Osteoblast (primary cell): ENCODE results near the gene FUT3. TPM values are rescaled to one million over a fixed set of nuclear protein-coding genes. Genes with fewer than 3 reads are reported as not detected.

Experiments
- DNase-seq: peaks from one replicate; pipeline ENCODE4 v3.0.0; 2011; ENCODE audit warnings: low spot score, mixed read lengths; ENCODE audit not compliant: insufficient read length; ENCODE audit errors: missing footprints
- H2AFZ ChIP-seq: 2 replicates; pipeline ENCODE4 v1.6.0; 2011; ENCODE audit warnings: mild to moderate bottlenecking, low read length
- H3K27ac ChIP-seq: 2 replicates; pipeline ENCODE4 v1.5.1; 2011; ENCODE audit warnings: mild to moderate bottlenecking, low read depth, low read length, moderate library complexity
- H3K27me3 ChIP-seq: 2 replicates; pipeline ENCODE4 v1.6.0; 2012; ENCODE audit warnings: mild to moderate bottlenecking, control low read depth, inconsistent platforms, low read length, moderate library complexity; ENCODE audit not compliant: insufficient read depth
- H3K36me3 ChIP-seq: 2 replicates; pipeline ENCODE4 v1.5.1; 2011; ENCODE audit warnings: mild to moderate bottlenecking, low read length, control low read depth, moderate library complexity; ENCODE audit not compliant: insufficient read depth
- H3K4me1 ChIP-seq: 2 replicates; pipeline ENCODE4 v1.5.1; 2011; ENCODE audit warnings: mild to moderate bottlenecking, low read length, control low read depth, moderate library complexity; ENCODE audit not compliant: insufficient read depth
- H3K4me2 ChIP-seq: 2 replicates; pipeline ENCODE4 v1.6.0; 2011; ENCODE audit warnings: mild to moderate bottlenecking, low read length; ENCODE audit not compliant: insufficient read depth
- H3K4me3 ChIP-seq: fragments of 200-600 bp; sonication (generic); 3 replicates; pipeline ENCODE4 v1.5.1; 2012; ENCODE audit warnings: mild to moderate bottlenecking, low read length, inconsistent platforms; ENCODE audit not compliant: insufficient read depth
- H3K79me2 ChIP-seq: 2 replicates; pipeline ENCODE4 v1.6.0; 2012; ENCODE audit warnings: mild to moderate bottlenecking, low read length, control low read depth, inconsistent platforms; ENCODE audit not compliant: insufficient read depth
- H3K9me3 ChIP-seq: 2 replicates; pipeline ENCODE4 v1.5.1; 2011; ENCODE audit warnings: low read depth, low read length, control low read depth
- H4K20me1 ChIP-seq: 2 replicates; pipeline ENCODE4 v1.6.0; 2012; ENCODE audit warnings: mild to moderate bottlenecking, low read length, control low read depth; ENCODE audit not compliant: insufficient read depth
- CTCF ChIP-seq: IDR thresholded peaks from 2 replicates; pipeline ENCODE4 v1.5.1; 2011; ENCODE audit warnings: mild to moderate bottlenecking, low read depth, low read length, moderate library complexity; ENCODE audit errors: extremely low read depth
- total RNA-seq: library from RNA; depleted of rRNA; stranded (reverse); fragments of >200 nt; gene quantifications from 2 replicates; pipeline ENCODE4 v1.2.3, GENCODE V29; 2012

Gene FUT3
- total RNA-seq, 1 donor = not detected

DNA sequence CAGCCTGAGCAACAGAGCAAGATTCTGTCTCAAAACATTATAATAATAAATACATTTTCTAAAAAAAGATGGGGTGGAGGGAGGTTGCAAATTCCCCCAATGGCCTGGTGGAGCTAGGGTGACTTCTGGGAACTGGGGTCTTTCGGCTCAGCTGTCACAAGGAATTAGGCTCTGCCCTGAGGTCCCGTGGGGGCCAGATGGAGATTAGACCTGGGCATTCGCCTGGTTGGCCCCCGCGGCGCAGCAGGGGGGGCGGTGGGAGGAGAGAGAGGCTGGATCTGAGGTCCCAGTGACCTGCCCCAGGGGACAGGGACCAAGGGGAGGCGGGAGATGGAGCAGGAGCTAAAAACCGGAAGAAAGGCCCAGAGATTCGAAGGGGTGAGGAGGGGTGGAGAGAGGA, 26.5 kb downstream of the FUT3 start:
- no peaks in the 10 kb centered on the region for H4K20me1 ChIP-seq
- no peaks in the 10 kb centered on the region for H3K79me2 ChIP-seq
- no peak overlapping the region for H3K4me3 ChIP-seq
- H3K4me2 ChIP-seq = no peak overlapping the region
- H3K4me1 ChIP-seq = peaks cover 12% of the 10 kb centered on the region
- H3K27me3 ChIP-seq = peaks cover 17% of the 10 kb centered on the region
- H3K36me3 ChIP-seq = no peaks in the 10 kb centered on the region
- TF ChIP-seq CTCF = no peak
- H2AFZ ChIP-seq = no peak overlapping the region
- peak; percentile 79 for DNase-seq
- H3K9me3 ChIP-seq = no peaks in the 10 kb centered on the region
- no peak overlapping the region for H3K27ac ChIP-seq

DNA sequence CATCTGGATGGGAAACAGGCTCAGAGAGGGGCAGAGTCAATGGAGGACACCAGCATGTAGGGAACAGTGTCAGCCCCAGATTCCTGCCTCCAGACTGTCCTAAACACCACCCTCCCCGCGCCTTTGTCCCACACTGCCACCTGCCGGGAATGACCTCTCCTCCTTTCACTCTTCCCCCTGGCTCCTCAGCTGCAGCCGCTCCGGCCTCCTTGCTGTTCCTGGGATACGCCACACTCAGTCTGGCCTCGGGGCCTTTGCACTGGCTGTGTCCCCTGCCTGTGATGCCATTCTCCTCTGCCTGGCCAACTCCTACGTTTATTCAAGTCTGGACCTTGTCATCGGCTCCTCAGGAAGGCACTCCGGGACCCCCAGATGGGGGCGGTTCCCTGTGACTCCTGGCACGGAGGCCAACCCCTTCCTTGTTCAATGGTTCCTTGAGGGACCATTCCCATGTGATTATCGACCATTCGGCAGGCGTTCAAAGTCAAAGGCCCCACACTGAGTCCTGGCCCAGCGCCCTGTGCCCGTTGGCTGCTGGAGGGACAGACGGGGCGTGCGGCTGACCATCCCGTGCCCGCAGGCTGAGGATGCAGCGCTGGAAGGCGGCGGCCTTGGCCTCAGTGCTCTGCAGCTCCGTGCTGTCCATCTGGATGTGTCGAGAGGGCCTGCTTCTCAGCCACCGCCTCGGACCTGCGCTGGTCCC, 27.5 kb downstream of the FUT3 start:
- H3K4me2 ChIP-seq = no peak overlapping the region
- peak; percentile 14 for TF ChIP-seq CTCF
- H3K9me3 ChIP-seq = no peaks in the 10 kb centered on the region

DNA sequence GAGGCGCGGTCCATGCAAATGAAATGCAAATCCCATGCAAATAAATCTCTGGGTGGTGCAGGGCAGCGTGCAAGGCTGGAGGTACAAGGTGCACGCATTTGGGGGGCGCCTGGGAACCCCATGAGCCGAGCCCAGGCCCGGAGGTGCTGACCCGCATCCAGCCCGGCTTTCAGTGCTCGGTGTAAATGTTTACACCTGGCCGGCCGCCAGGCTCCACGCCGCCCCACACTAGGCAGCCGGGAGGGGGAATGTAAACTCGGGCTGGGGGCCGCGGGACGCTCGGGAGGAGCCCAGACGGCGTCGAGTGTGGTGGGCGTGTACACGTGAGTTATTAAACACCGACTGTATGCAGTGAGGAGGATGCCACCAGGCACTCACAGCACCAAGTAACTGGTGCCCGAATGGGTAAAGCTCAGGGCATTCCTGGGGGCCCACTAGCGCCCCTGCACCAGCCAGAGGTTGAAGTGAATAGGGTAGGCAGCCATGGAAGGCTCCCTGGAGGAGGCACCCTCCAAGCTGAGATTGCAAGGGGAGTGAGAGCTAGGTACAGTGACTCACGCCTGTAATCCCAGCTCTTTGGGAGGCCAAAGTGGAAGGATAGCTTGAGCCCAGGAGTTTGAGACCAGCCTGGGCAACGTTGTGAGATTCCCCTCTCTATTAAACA, 28.9 kb downstream of the FUT3 start:
- TF ChIP-seq CTCF = no peak
- no peak overlapping the region for H2AFZ ChIP-seq

More for the DNA sequence above, 27.5 kb downstream of the FUT3 start:
- H3K4me1 ChIP-seq = peaks cover 6% of the 10 kb centered on the region
- no peak overlapping the region for H2AFZ ChIP-seq
- no peaks in the 10 kb centered on the region for H4K20me1 ChIP-seq
- no peaks in the 10 kb centered on the region for H3K79me2 ChIP-seq
- peak; percentile 78 for DNase-seq
- H3K4me3 ChIP-seq = no peak overlapping the region
- peaks cover 6% of the 10 kb centered on the region for H3K27me3 ChIP-seq
- H3K36me3 ChIP-seq = no peaks in the 10 kb centered on the region
- no peak overlapping the region for H3K27ac ChIP-seq

GRCh38 chr19:5821521-5822180, 29.6 kb downstream of the FUT3 start:
- no peak overlapping the region for H3K27ac ChIP-seq
- H3K36me3 ChIP-seq = no peaks in the 10 kb centered on the region
- no peak for TF ChIP-seq CTCF
- H3K4me2 ChIP-seq = no peak overlapping the region
- H2AFZ ChIP-seq = no peak overlapping the region
- H4K20me1 ChIP-seq = no peaks in the 10 kb centered on the region
- peaks cover 3% of the 10 kb centered on the region for H3K27me3 ChIP-seq
- no peaks in the 10 kb centered on the region for H3K4me1 ChIP-seq
- no peak overlapping the region for H3K4me3 ChIP-seq
- H3K9me3 ChIP-seq = no peaks in the 10 kb centered on the region
- no peaks in the 10 kb centered on the region for H3K79me2 ChIP-seq
- peak; percentile 83 for DNase-seq

More for the DNA sequence above, 28.9 kb downstream of the FUT3 start:
- H3K27ac ChIP-seq = no peak overlapping the region
- no peak overlapping the region for H3K4me2 ChIP-seq
- no peaks in the 10 kb centered on the region for H3K36me3 ChIP-seq
- no peaks in the 10 kb centered on the region for H3K9me3 ChIP-seq
- H4K20me1 ChIP-seq = no peaks in the 10 kb centered on the region
- no peak overlapping the region for H3K4me3 ChIP-seq
- peaks cover 3% of the 10 kb centered on the region for H3K27me3 ChIP-seq
- peak; percentile 51 for DNase-seq
- no peaks in the 10 kb centered on the region for H3K79me2 ChIP-seq
- H3K4me1 ChIP-seq = no peaks in the 10 kb centered on the region
